Neural cell (in vitro differentiated cells): Measurements from ENCODE around the gene PRKAG2. TPM values are rescaled to one million over a fixed set of nuclear protein-coding genes. Genes with fewer than 3 reads are reported as not detected.

Source experiments
- H2AFZ ChIP-seq: fragments of 200-600, 300-800 bp; sonication (generic), shearing (Covaris generic); 2 replicates; pipeline ENCODE4 v1.6.0; 2014; ENCODE audit warnings: low read depth, mild to moderate bottlenecking, antibody characterized with exemption, low read length, moderate library complexity
- H3F3A ChIP-seq: fragments of 200-600 bp; shearing (Covaris generic); 2 replicates; pipeline ENCODE4 v1.6.1; 2016; ENCODE audit warnings: mild to moderate bottlenecking, moderate library complexity, mixed read lengths, antibody characterized with exemption, low read length; ENCODE audit not compliant: insufficient read depth, poor library complexity, severe bottlenecking
- H3K27ac ChIP-seq: fragments of 200-600, 300-800 bp; sonication (generic), shearing (Covaris generic); 2 replicates; pipeline ENCODE4 v1.5.1; 2014; ENCODE audit warnings: mild to moderate bottlenecking, low read length, moderate library complexity
- H3K27me3 ChIP-seq: fragments of 300-800, 200-600 bp; sonication (generic), shearing (Covaris generic); 2 replicates; pipeline ENCODE4 v1.6.0; 2014; ENCODE audit warnings: mild to moderate bottlenecking, low read depth, low read length, moderate library complexity; ENCODE audit not compliant: insufficient read depth
- H3K36me3 ChIP-seq: fragments of 300-800, 200-600 bp; sonication (generic), shearing (Covaris generic); 2 replicates; pipeline ENCODE4 v1.5.1; 2014; ENCODE audit warnings: mild to moderate bottlenecking, antibody characterized with exemption, low read length, moderate library complexity; ENCODE audit not compliant: insufficient read depth
- H3K4me2 ChIP-seq: fragments of 300-800, 200-600 bp; sonication (generic), shearing (Covaris generic); 2 replicates; pipeline ENCODE4 v1.6.0; 2014; ENCODE audit warnings: mild to moderate bottlenecking, low read length
- H3K4me3 ChIP-seq: fragments of 300-800, 200-600 bp; sonication (generic), shearing (Covaris generic); 2 replicates; pipeline ENCODE4 v1.5.1; 2014; ENCODE audit warnings: mild to moderate bottlenecking, low read length, moderate library complexity
- H3K79me2 ChIP-seq: fragments of 200-600 bp; shearing (Covaris generic); replicated peaks from 2 replicates; pipeline ENCODE4 v1.6.0; 2014; ENCODE audit warnings: mild to moderate bottlenecking, low read length, moderate library complexity; ENCODE audit not compliant: insufficient read depth
- H3K9ac ChIP-seq: fragments of 300-800, 200-600 bp; sonication (generic), shearing (Covaris generic); 2 replicates; pipeline ENCODE4 v1.6.1; 2016; ENCODE audit warnings: mild to moderate bottlenecking, low read length, mixed read lengths
- H3K9me2 ChIP-seq: fragments of 200-600 bp; shearing (Covaris generic); 2 replicates; pipeline ENCODE4 v1.6.1; 2016; ENCODE audit warnings: mild to moderate bottlenecking, low read length, mixed read lengths; ENCODE audit not compliant: insufficient read depth
- H3K9me3 ChIP-seq: fragments of 200-600, 300-800 bp; sonication (generic), shearing (Covaris generic); 2 replicates; pipeline ENCODE4 v1.6.1; 2016; ENCODE audit warnings: mild to moderate bottlenecking, mixed run types, low read length, moderate library complexity, mixed read lengths
- H4K20me1 ChIP-seq: fragments of 200-600 bp; shearing (Covaris generic); 2 replicates; pipeline ENCODE4 v1.6.1; 2016; ENCODE audit warnings: mild to moderate bottlenecking, mixed run types; ENCODE audit not compliant: insufficient read depth
- EP300 ChIP-seq: fragments of 450-650 bp; conservative IDR thresholded peaks from 2 replicates; pipeline ENCODE4 v1.6.1; 2014; ENCODE audit warnings: antibody characterized with exemption, mild to moderate bottlenecking, moderate library complexity; ENCODE audit not compliant: poor library complexity, severe bottlenecking
- EZH2 ChIP-seq: fragments of 200-600, 300-800 bp; shearing (Covaris generic), sonication (generic); IDR thresholded peaks from 2 replicates; pipeline ENCODE4 v1.6.1; 2014; ENCODE audit warnings: antibody characterized with exemption, low read length, borderline replicate concordance, mild to moderate bottlenecking; ENCODE audit not compliant: insufficient read depth, poor library complexity, severe bottlenecking
- MXI1 ChIP-seq: fragments of 450-650 bp; conservative IDR thresholded peaks from 2 replicates; pipeline ENCODE4 v1.6.1; 2014; ENCODE audit warnings: antibody characterized with exemption, mild to moderate bottlenecking; ENCODE audit not compliant: poor library complexity, severe bottlenecking
- POLR2AphosphoS5 ChIP-seq: IDR thresholded peaks from 2 replicates; pipeline ENCODE4 v1.6.1; 2012
- RAD21 ChIP-seq: fragments of 450-650 bp; conservative IDR thresholded peaks from 2 replicates; pipeline ENCODE4 v1.6.1; 2014; ENCODE audit warnings: antibody characterized with exemption, mild to moderate bottlenecking, moderate library complexity
- SMC3 ChIP-seq: fragments of 450-650 bp; conservative IDR thresholded peaks from 2 replicates; pipeline ENCODE4 v1.6.1; 2014; ENCODE audit warnings: antibody characterized with exemption, mild to moderate bottlenecking, moderate library complexity; ENCODE audit not compliant: poor library complexity
- TAF1 ChIP-seq: IDR thresholded peaks from 2 replicates; pipeline ENCODE4 v1.6.1; 2012; ENCODE audit warnings: low read depth
- polyA plus RNA-seq: library from polyadenylated mRNA; depleted of rRNA; stranded (reverse); fragments of >200 nt; gene quantifications from 2 replicates; pipeline ENCODE4 v1.2.3, GENCODE V29; 2014
- TF ChIP-seq, protein P1 (sequence below): IDR thresholded peaks from 2 replicates; pipeline ENCODE4 v1.6.1; 2012; ENCODE audit warnings: borderline replicate concordance
- TF ChIP-seq, protein P2 (sequence below): fragments of 450-650 bp; IDR thresholded peaks from 2 replicates; pipeline ENCODE4 v1.5.1; 2014; ENCODE audit warnings: antibody characterized with exemption, mild to moderate bottlenecking, moderate library complexity; ENCODE audit not compliant: poor library complexity, severe bottlenecking

Gene PRKAG2
- polyA plus RNA-seq, 1 donor from 2014 or later: 22.9 TPM

DNA sequence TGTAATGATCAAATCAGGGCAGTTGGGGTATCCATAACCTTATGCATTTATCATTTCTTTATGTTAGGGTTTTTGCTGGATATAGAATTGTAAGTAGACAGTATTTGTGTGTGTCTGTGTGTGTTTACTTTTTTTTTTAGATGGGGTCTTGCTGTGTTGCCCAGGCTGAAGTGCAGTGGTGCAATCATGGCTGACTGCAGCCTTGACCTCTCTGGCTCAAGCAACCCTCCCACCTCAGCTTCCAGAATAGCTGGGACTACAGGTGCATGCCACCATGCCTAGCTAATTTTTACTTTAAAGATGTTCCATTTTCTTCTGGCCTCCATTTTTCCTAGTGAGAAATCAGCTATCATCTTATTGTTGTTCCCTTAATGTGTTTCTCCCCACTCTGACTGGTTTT is 347.1 kb downstream of the PRKAG2 start:
- H4K20me1 ChIP-seq: no peaks in the 10 kb centered on the region
- H3K27ac ChIP-seq: no peak overlapping the region
- no peak overlapping the region for H2AFZ ChIP-seq
- H3K9ac ChIP-seq: no peak overlapping the region
- H3K4me3 ChIP-seq: no peak overlapping the region
- no peaks in the 10 kb centered on the region for H3F3A ChIP-seq
- H3K79me2 ChIP-seq: no peaks in the 10 kb centered on the region
- peaks cover 6% of the 10 kb centered on the region for H3K9me3 ChIP-seq
- H3K27me3 ChIP-seq: no peaks in the 10 kb centered on the region
- H3K4me2 ChIP-seq: no peak overlapping the region
- H3K9me2 ChIP-seq: no peaks in the 10 kb centered on the region
- TF ChIP-seq RAD21 (no peak), MXI1 (no peak), TAF1 (no peak)
- TF ChIP-seq, protein P1, sequence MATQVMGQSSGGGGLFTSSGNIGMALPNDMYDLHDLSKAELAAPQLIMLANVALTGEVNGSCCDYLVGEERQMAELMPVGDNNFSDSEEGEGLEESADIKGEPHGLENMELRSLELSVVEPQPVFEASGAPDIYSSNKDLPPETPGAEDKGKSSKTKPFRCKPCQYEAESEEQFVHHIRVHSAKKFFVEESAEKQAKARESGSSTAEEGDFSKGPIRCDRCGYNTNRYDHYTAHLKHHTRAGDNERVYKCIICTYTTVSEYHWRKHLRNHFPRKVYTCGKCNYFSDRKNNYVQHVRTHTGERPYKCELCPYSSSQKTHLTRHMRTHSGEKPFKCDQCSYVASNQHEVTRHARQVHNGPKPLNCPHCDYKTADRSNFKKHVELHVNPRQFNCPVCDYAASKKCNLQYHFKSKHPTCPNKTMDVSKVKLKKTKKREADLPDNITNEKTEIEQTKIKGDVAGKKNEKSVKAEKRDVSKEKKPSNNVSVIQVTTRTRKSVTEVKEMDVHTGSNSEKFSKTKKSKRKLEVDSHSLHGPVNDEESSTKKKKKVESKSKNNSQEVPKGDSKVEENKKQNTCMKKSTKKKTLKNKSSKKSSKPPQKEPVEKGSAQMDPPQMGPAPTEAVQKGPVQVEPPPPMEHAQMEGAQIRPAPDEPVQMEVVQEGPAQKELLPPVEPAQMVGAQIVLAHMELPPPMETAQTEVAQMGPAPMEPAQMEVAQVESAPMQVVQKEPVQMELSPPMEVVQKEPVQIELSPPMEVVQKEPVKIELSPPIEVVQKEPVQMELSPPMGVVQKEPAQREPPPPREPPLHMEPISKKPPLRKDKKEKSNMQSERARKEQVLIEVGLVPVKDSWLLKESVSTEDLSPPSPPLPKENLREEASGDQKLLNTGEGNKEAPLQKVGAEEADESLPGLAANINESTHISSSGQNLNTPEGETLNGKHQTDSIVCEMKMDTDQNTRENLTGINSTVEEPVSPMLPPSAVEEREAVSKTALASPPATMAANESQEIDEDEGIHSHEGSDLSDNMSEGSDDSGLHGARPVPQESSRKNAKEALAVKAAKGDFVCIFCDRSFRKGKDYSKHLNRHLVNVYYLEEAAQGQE: no peak
- TF ChIP-seq, protein P2, sequence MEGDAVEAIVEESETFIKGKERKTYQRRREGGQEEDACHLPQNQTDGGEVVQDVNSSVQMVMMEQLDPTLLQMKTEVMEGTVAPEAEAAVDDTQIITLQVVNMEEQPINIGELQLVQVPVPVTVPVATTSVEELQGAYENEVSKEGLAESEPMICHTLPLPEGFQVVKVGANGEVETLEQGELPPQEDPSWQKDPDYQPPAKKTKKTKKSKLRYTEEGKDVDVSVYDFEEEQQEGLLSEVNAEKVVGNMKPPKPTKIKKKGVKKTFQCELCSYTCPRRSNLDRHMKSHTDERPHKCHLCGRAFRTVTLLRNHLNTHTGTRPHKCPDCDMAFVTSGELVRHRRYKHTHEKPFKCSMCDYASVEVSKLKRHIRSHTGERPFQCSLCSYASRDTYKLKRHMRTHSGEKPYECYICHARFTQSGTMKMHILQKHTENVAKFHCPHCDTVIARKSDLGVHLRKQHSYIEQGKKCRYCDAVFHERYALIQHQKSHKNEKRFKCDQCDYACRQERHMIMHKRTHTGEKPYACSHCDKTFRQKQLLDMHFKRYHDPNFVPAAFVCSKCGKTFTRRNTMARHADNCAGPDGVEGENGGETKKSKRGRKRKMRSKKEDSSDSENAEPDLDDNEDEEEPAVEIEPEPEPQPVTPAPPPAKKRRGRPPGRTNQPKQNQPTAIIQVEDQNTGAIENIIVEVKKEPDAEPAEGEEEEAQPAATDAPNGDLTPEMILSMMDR: no peak
- no peaks in the 10 kb centered on the region for H3K36me3 ChIP-seq

DNA sequence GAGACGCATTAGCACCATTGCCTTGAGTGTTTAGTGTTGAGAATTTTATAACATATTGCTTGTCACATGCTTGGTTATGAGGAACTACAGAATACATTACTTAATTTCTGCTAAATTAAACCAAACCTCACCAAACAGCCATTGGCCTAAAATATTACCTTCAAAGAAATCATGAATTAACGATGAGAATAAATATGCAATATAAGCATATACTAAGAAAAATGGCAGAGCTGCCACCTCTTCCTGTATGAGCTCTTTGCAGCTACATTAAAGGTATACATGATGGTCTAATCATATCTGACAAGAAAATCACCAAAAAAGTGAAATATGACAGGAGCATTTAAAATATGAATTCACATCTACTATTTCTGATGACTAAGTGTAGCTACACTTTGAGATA is 352.1 kb downstream of the PRKAG2 start:
- H3K4me3 ChIP-seq: no peak overlapping the region
- H3K36me3 ChIP-seq: no peaks in the 10 kb centered on the region
- H3K27me3 ChIP-seq: no peaks in the 10 kb centered on the region
- peak overlapping the region; percentile 40 for H3K27ac ChIP-seq
- H3K9me2 ChIP-seq: no peaks in the 10 kb centered on the region
- H3K9ac ChIP-seq: no peak overlapping the region
- peaks cover 2% of the 10 kb centered on the region for H3F3A ChIP-seq
- H3K4me2 ChIP-seq: no peak overlapping the region
- TF ChIP-seq POLR2AphosphoS5 (no peak), EP300 (no peak), MXI1 (no peak), EZH2 (no peak), TAF1 (no peak), SMC3 (no peak), RAD21 (no peak)
- TF ChIP-seq, protein P2: no peak
- TF ChIP-seq, protein P1: no peak
- H3K79me2 ChIP-seq: no peaks in the 10 kb centered on the region
- no peak overlapping the region for H2AFZ ChIP-seq
- H4K20me1 ChIP-seq: no peaks in the 10 kb centered on the region
- H3K9me3 ChIP-seq: peaks cover 1% of the 10 kb centered on the region
